Lower lobe of right lung (tissue), 2 donors: ENCODE data around the gene RIC1. TPM values are rescaled to one million over a fixed set of nuclear protein-coding genes. Genes with fewer than 3 reads are reported as not detected.

Source experiments
- ATAC-seq, 2 donors: fragments of 200-7000 bp; cut with Tn5 transposase; one replicate each; pipeline ENCODE4 v1.9.1; 2020 to 2022; ENCODE audit warnings: mild to moderate bottlenecking in 2 of 2, moderate library complexity in 2 of 2
- DNase-seq: peaks from one replicate; pipeline ENCODE4 v3.0.0-alpha.2; 2020
- H3K27ac ChIP-seq: fragments of 200-600 bp; one replicate; pipeline ENCODE4 v1.8.0; 2022
- H3K27me3 ChIP-seq: fragments of 200-600 bp; one replicate; pipeline ENCODE4 v1.8.0; 2022; ENCODE audit warnings: low read depth
- H3K36me3 ChIP-seq: fragments of 200-600 bp; one replicate; pipeline ENCODE4 v1.8.0; 2022; ENCODE audit warnings: mild to moderate bottlenecking
- H3K4me1 ChIP-seq: fragments of 200-600 bp; one replicate; pipeline ENCODE4 v1.8.0; 2022
- H3K4me3 ChIP-seq: fragments of 200-600 bp; one replicate; pipeline ENCODE4 v1.8.0; 2022; ENCODE audit warnings: mild to moderate bottlenecking
- H3K9me3 ChIP-seq: fragments of 200-600 bp; one replicate; pipeline ENCODE4 v1.8.0; 2022
- intact Hi-C: fragments of 100-400 bp; cut with DNase I; formaldehyde crosslinking; loops from one replicate; pipeline ENCODE4 v1.11.0; 2022
- total RNA-seq: library from RNA; stranded (reverse); fragmentation: NEBNext Ultra II Directional; extraction: Animal tissue kit (Norgen Biotek cat#: 25700); gene quantifications from one replicate; pipeline ENCODE4 v1.2.1, GENCODE V29; 2021
- TF ChIP-seq, protein P1 (sequence below): fragments of 200-600 bp; IDR thresholded peaks from one replicate; pipeline ENCODE4 v1.8.0; 2022; ENCODE audit warnings: antibody characterized with exemption, mild to moderate bottlenecking
- donor health status: DM: no; HTN: yes; CAD: no; lungs with severe emphysema.

The RIC1 gene
- total RNA-seq, 1 donor from 2014 or later, result 20.5 TPM

GRCh38 chr9:5596173-5596572 is 32.7 kb upstream of the RIC1 start:
- Histone ChIP-seq H3K4me3 (no peak overlapping the region), H3K9me3 (no peaks in the 10 kb centered on the region), H3K36me3 (no peaks in the 10 kb centered on the region), H3K27me3 (no peaks in the 10 kb centered on the region), H3K27ac (no peak overlapping the region), H3K4me1 (no peaks in the 10 kb centered on the region)
- DNase-seq (no peak), ATAC-seq (no peak)
- TF ChIP-seq, protein P1, sequence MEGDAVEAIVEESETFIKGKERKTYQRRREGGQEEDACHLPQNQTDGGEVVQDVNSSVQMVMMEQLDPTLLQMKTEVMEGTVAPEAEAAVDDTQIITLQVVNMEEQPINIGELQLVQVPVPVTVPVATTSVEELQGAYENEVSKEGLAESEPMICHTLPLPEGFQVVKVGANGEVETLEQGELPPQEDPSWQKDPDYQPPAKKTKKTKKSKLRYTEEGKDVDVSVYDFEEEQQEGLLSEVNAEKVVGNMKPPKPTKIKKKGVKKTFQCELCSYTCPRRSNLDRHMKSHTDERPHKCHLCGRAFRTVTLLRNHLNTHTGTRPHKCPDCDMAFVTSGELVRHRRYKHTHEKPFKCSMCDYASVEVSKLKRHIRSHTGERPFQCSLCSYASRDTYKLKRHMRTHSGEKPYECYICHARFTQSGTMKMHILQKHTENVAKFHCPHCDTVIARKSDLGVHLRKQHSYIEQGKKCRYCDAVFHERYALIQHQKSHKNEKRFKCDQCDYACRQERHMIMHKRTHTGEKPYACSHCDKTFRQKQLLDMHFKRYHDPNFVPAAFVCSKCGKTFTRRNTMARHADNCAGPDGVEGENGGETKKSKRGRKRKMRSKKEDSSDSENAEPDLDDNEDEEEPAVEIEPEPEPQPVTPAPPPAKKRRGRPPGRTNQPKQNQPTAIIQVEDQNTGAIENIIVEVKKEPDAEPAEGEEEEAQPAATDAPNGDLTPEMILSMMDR, result no peak
- intact Hi-C loops, result loop anchor here (10.0 kb wide), 1 partner anchor 401 kb away; no protein-coding TSS in a partner anchor

DNA sequence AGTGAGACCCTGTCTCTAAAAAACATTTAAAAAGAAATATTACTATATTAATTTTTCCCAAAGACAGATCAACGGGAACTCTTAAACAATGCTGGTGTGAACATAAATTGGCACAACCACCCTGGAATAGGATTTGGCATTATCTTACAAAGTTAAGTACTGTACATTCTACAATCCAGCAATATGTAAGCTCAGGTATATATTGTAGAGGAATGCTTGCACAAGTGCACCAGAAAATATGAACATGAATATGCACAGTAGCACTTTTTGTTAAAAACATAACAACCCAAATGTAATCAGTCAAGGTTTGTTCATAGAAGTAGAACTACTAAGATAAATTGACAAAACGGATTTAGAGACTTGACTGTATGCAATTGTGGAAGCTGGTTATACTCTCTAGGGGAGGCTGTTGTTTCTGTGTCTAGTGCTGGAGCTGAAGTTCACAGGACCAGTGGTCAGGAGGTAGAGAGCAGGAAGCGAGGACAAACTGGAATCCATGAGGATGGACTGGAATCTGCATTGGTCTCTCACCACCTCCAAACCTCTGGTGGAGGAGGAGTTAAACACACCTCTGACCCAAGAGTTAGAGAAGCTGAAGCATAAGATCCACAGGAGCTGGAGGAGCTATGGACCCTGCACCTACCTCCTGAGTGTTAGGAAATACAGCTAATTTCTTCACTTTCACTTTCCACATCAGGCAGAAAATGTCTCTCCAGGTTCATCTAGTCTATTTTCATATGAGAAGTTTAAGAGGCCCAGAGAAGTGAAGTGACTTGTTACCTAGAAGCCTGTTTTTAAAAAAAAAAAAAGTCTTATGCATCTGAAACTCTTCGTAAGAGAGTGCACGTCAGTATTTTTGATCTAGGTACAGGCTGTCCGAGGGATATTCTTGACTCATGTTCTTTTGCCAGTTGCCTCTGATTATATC is 20.3 kb upstream of the RIC1 start:
- Histone ChIP-seq H3K27ac (peak overlapping the region; percentile 70), H3K4me3 (peak overlapping the region; percentile 47), H3K9me3 (no peaks in the 10 kb centered on the region), H3K36me3 (no peaks in the 10 kb centered on the region), H3K27me3 (no peaks in the 10 kb centered on the region), H3K4me1 (peaks cover 16% of the 10 kb centered on the region)
- TF ChIP-seq, protein P1, result no peak
- no peak for DNase-seq
- intact Hi-C loops, result no loop called here
- peak; percentile 77 to 87 for ATAC-seq

- no peak for DNase-seq
- H3K27ac ChIP-seq, result peak overlapping the region; percentile 70
- H3K27me3 ChIP-seq, result no peaks in the 10 kb centered on the region
- TF ChIP-seq, protein P1, result no peak
- ATAC-seq, result no peak
- no peaks in the 10 kb centered on the region for H3K36me3 ChIP-seq
- no peaks in the 10 kb centered on the region for H3K9me3 ChIP-seq
- peak overlapping the region; percentile 47 for H3K4me3 ChIP-seq
- H3K4me1 ChIP-seq, result peaks cover 16% of the 10 kb centered on the region
- intact Hi-C loops, result no loop called here
These were observed 19.7 kb upstream of the RIC1 start for GRCh38 chr9:5609226-5609596.

GRCh38 chr9:5610491-5610890 is 18.4 kb upstream of the RIC1 start:
- intact Hi-C loops, result no loop called here
- H3K9me3 ChIP-seq, result no peaks in the 10 kb centered on the region
- no peak overlapping the region for H3K27ac ChIP-seq
- peaks cover 16% of the 10 kb centered on the region for H3K4me1 ChIP-seq
- TF ChIP-seq, protein P1, result no peak
- no peak for ATAC-seq
- no peak overlapping the region for H3K4me3 ChIP-seq
- no peak for DNase-seq
- H3K36me3 ChIP-seq, result no peaks in the 10 kb centered on the region
- H3K27me3 ChIP-seq, result no peaks in the 10 kb centered on the region

DNA sequence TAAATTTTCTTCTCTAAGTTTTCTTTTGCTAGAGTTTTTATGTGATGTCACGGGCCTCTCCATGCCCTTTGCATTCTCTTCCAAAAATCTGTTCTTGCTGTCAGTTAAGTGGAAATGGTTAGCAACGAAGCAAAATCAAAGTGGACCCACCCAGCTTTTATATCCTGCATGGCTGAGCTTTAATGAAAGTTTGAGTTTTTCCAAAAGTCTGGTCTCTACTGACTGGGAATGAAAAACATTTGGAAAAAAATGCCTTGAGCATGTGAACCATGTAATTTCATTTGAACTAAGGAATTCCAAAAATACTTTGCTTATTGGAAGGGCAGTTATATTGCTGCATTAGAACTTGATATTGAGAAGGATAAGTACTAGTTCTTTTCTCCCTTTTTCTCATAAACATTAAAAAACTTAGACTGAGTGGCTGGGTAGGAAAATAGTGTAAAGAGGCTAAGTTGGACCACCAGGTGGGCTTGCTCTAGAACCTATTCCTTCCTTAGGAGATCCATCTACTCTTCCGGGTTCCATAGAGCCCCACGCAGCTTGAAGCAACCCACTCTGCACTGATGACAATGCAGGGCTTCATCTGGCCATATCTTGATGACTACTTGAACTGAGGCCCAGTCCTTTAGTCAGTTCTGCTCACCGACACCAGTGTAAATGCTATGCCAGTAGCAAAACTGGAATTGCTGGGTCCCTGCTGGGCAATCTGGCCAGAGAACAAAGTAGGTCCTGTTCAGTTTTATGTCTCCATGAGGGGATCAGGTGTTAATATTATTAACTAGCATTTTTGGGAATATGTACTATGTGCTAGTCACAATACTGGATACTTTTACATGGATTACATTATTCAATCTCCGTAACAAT is 17.4 kb upstream of the RIC1 start:
- TF ChIP-seq, protein P1, result no peak
- intact Hi-C loops, result no loop called here
- no peak for ATAC-seq

More for the DNA sequence above, 17.4 kb upstream of the RIC1 start:
- peak overlapping the region; percentile 18 for H3K27ac ChIP-seq
- no peaks in the 10 kb centered on the region for H3K36me3 ChIP-seq
- no peaks in the 10 kb centered on the region for H3K27me3 ChIP-seq
- H3K4me3 ChIP-seq, result no peak overlapping the region
- H3K9me3 ChIP-seq, result no peaks in the 10 kb centered on the region
- DNase-seq, result no peak
- H3K4me1 ChIP-seq, result peaks cover 16% of the 10 kb centered on the region
